HG03354 (cell line): ENCODE results near the gene MLANA.

Experiments
- ATAC-seq: cut with Tn5 transposase; IDR thresholded peaks from one replicate; pipeline ENCODE4 v1.9.1; 2021; ENCODE audit warnings: mild to moderate bottlenecking; ENCODE audit not compliant: unreplicated experiment, poor library complexity, severe bottlenecking

The MLANA gene, protein sequence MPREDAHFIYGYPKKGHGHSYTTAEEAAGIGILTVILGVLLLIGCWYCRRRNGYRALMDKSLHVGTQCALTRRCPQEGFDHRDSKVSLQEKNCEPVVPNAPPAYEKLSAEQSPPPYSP

DNA sequence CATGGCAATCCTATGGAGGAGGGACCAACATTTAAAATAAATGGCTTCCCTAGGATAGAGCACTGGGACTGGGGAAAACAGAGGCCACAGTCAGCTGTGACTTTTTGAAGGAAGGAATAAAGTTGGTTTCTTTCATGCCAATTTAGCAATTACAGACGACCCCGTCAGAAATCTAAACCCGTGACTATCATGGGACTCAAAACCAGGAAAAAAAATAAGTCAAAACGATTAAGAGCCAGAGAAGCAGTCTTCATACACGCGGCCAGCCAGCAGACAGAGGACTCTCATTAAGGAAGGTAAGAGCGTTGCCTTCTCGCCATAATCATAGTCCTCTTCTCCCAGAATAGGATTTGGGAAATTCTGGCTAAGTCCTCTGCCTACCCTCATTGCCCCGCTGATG is at the start of gene MLANA:
Gene MLANA, plus strand, starts transcription at position 249 of the 400 bp plus-strand sequence. CDS start 1,586 bp downstream, outside the sequence.
- no peak for ATAC-seq

DNA sequence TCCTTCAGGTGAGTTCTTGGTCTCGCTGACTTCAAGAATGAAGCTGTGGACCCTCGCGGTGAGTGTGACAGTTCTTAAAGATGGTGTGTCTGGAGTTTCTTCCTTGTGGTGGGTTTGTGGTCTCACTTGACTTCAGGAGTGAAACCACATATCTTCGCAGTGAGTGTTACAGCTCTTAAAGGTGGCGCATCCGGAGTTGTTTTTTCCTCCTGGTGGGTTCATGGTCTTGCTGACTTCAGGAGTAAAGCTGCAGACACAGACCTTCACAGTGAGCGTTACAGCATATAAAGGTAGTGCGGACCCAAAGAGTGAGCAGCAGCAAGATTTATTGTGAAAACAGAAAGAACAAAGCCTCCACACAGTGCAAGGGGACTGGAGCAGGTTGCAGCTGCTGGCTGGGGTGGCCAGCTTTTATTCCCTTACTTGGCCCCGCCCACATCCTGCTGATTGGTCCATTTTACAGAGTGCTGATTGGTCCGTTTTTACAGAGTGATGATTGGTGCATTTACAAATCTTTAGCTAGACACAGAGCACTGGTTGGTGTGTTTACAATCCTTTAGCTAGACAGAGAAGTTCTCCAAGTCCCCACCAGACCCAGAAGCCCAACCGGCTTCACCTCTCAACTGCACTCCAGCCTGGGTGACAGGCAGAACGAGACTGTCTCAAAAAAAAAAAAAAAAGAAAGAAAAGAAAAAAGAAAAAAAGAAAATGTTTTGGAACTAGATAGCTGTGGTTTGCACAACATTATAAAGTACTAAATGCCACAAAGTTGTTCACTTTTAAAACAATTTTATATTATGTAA is 48.7 kb upstream of the MLANA start:
- ATAC-seq: no peak

DNA sequence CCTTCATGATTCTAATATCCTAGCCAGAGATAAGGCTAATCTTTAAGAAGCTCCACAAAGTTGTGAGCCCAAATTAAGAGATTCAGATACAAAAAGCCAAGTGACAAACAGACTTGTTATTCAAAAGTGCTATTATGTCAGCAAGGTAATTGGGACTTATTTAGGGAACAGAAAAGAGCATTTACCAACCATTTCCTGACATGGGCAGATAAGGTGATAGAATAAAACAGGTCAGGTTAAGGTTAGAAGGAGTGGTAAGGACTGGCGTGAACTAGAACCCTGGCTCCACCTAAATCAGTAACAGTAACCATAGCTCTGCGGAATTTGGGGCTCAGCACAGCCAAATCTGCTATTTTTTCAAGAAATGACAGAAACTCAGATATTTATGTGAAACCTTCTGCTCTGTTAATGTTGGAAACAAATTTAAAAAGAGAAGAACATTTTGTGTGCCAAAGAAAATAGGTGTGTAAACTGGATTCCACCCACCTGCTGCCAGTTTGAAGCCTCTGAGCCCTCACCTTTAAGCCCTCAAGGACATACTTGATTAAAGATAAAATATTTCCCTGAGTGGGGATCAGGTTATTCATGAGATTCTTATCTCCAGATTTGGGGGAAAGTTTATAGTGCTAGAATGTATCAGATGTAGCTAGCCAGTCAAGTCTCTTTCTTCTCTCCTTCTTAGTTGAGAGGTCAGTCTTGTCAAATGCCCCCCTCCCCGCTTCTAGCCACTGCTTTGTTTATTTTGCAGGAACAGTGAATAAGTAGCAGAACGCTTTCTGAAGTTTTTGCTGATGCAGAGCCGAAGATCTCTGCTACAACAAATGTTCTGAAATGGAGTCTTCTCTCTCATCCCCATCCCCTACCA is 47.5 kb upstream of the MLANA start:
- no peak for ATAC-seq

DNA sequence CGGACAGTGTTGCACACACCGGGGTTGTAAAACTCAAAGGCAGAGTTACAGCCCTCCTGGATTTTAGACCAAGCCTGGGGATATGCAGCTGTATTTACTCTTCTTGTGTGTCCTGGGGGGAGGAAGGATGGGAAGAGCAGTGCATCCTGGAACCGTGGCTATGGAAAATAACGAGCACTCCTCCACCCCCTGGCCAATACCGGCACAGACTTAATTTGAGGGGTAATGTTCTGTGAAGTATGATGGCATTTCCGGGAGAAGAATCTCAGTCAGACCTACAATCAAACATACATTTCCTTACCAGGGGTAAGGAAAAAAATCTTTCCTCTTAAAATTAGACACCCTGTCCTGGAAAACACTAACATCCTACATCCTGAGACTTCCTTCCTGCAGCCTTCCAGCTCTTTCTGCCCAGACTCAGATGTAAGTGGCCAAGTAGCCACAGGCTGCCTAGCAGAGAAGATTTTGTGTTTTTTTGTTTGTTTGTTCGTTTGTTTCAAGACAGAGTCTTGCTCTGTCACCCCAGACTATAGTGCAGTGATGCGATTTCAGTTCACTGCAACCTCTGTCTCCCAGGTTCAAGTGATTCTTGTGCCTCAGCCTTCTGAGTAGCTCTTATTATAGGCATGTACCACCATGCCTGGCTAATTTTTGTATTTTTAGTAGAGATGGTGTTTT is 46.8 kb upstream of the MLANA start:
- no peak for ATAC-seq

DNA sequence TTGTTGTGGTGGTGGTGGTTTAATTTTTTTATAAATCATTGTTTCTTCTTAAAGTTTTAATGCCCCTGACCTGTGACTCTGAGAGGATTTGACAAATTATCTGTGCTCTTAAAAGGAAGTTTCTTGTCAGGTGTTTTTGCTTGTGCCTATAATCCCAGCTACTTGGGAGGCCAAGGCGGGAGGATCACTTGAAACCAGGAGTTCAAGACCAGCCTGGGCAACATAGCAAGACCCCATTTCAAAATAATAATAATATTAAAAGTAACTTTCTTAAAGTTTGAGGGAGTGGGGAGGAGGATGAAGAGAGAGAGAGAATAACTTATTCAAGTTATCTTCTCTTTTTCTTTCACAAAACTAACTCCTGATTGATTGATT is 45.5 kb upstream of the MLANA start:
- no peak for ATAC-seq

DNA sequence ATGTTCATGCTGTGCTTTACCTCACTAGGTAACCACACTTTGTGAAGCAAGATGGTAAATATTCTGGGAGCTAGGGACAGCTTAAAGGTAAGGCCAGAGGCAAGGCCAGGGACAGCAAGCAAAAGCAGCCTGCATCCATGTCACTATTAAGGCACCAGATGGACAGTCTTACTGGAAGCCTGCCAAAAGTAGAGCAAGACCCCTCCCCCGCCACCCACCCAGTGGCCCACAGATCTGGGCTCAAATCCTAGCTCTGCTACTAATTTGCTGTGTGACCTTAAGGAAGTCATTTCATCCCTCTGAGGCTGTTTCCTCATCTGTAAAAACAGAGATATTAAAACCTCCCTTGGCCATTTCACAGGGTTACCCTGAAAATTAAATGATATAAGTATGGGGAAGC is 44.6 kb upstream of the MLANA start:
- no peak for ATAC-seq

DNA sequence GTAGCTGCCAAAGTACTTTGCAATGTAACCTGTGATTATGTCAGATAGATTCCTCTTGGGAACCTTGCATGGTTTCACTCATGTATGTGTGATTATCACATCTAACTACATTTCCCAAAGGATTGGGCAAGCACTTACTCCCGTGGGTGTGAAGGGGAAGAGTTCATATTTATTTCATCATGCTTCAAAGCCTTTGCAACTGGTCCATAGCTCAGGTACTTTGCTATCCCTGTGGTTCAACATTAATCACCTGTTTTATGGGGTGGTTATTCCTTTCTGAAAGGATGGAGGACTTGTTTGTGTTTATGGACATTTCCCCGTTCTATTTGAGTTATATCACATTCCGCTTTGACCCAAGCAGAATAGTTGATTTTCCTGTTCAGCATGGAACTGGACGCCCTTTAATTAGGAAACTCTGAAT is 44.2 kb upstream of the MLANA start:
- no peak for ATAC-seq

DNA sequence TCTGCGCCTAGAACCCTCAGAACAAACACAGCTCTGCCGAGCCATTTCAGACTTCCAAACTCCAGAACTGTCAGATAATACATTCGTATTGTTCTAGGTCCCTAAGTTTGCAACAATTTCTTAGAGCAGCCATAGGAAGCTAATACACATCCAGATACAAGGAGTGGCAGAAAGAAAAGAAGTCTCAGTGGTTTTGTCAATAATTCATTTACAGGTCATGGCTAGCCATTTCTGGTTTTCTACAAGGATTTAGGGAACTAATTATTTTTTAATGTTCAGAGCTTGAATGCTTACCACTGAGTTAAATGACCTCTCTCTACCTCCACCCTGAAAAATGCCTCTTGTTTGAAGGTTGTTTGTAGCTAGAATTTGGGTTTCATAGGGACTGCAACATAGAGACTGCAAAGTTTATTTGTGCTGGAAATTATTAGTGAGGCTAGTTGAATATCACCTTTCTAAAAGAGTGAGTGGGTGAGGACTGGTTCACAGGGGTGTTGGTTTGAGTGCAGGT is 42.3 kb upstream of the MLANA start:
- peak; percentile 33 for ATAC-seq

DNA sequence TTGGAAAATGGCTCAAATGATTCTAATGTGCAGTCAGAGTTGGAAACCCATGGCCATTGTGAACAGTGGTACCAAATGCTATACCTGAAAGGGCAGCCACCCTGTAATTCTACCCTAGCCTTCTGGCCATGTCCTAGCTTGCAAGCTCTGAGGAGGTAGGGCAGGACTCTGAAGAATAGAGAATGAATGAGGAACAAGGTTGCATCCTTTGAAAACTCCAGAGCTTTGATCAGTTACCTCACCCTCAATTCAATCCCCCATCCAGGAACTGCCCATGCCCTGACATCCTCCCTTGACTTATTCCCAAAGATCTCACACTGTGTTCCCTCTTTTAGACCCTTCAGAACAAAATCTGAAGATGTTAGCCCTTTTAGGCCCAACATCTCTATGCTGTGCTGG is 40.0 kb upstream of the MLANA start:
- ATAC-seq: no peak

DNA sequence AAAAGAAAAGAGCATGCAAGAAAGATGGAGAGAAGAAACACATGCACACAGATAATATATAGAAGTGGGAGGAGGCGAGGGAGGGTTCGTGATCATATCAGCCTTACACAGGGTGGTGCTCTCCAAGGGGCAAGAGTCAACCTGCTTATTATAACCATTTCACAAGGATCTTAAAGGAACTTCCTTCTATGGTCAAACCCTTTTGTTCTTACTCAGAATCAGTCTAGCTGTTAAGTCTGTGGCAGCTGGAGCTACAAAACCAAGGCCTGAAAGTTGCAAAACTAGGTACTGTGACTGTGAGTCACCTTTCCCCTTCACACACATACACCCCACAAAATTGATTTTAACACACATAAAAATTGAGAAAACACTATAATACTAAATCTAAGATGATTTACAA is 39.2 kb upstream of the MLANA start:
- peak; percentile 89 for ATAC-seq

DNA sequence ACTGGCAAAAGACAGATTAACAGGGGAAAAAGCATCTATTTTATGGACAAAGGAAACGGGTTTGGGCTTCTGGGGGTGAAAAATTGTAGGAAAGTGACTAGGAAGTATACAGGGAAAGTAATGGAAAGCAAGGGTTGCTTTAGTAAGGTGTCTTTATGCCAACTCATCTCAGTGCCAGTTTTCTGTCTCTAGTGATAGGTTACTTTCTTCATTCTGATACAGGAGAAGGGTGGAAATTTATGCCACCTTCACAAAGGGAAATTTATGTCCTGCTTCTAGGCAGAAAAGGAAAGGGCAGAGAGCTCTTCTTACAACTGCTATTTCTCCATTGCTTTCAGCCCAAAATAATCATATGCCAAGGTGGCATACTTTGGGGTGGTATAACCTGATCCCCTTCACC is 37.7 kb upstream of the MLANA start:
- no peak for ATAC-seq

DNA sequence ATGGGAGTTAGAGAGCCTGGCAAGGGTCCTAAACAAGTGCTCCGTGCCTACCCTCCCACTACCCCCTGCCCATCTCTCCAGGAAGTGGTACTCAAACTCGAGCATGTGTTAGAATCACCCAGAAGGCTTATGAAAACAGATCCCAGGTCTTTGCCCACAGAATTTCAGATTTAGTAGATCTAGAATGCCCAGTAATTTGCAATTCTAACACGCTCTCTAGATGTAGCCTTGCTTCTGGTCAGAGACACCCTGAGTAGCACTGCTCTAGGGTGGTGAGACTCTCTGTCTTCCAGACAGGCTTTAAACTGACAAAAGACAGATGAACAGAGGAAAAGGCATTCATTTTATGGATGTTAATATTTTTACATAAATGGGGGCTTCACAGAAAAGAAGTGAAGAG is 37.1 kb upstream of the MLANA start:
- no peak for ATAC-seq

DNA sequence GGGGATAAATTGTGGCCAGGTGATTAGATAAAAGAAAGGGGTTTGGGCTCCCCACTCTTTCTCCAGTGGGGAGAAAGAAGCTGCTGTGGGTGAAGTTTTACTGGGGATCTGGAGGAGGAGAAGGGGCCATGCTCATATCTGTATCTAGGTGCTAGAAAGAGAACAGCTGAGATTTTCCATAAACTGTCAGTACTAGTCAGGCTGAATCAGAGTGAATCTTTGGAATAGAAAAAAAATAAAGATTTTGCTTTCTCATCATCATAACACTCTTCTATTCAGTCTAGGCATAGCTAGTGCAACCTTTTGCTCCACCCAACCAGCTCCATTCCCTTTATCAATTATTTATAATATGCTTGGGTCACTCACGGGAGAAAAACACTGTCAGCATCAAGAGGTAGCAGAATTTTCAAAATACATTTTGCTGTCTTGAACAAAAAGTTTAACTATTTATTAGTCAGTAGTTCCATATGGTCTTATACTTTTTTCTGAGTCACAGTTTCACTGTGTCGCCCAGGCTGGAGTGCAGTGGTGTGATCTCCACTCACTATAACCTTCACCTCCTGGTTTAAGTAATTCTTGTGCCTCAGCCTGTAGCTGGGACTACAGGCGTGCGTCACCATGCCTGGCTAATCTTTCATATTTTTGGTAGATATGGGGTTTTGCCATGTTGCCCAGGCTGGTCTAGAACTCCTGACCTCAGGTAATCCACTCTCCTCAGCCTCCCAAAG is 36.5 kb upstream of the MLANA start:
- no peak for ATAC-seq

DNA sequence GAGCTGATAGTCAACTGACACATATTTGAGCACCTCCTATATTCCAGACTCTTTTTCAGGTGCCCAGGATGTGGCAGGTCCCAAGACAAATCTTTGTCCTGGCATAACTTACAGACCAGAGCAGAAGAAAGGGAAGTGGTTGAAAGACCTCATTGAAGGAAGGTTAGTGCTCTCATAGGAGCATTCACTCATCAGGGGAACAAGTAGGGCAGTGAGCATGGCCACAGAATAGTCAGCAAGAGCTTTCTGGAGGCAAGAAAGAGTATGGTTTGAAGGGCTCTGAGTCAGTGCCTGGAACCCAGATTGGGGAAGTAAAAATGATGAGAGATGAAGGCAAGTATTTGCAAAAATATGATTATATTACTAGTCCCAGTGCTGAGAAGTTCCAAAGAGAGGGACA is 32.8 kb upstream of the MLANA start:
- no peak for ATAC-seq

DNA sequence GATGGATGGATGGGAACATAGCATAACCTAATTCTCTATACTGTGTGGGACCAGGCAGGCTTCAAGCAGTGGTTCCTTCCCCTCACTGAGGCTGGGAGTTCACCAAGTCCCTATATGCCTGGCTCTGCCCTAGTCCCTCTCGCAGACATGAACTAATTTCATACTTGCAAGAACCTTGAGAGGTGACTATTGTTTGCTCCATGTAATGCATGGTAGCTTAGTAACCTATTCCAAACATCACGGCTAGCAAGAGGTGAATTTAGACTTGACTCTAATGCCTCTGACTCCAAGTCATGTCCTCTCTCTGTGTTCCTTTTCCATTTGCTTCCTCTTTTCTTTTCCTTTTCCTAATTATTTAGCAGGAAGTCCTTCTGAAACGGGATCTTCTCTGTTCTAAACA is 31.9 kb upstream of the MLANA start:
- ATAC-seq: no peak

DNA sequence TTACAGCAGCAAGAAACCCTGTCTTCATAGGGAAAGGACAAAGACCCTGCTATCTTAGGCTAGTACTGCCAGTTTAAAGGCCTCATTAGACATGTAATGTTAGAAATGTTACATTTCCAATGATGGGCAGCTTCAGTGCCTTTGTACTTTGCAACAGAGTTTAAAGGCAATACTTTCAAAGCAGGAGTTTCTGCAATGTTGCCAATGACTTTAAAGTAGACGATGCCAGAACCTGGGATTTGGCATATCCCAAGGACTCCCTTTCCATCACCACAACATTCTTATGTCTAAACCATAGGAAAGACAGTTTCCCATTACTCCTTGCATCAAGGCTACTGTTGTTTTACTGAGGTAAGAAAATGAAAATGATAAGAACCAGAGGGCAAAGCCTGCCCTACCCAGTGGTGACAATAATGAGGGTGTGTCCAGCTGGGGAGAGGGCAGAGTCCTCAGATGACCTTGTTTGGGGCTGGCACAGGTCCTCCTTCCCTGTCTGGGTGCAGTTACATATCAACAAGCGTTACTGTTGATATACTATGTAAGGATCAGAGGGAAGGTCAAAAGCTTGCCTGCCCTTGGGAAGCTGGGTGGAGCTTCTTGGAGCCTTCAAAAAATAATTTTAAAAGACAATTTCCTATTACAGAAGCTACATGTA is 27.5 kb upstream of the MLANA start:
- no peak for ATAC-seq

DNA sequence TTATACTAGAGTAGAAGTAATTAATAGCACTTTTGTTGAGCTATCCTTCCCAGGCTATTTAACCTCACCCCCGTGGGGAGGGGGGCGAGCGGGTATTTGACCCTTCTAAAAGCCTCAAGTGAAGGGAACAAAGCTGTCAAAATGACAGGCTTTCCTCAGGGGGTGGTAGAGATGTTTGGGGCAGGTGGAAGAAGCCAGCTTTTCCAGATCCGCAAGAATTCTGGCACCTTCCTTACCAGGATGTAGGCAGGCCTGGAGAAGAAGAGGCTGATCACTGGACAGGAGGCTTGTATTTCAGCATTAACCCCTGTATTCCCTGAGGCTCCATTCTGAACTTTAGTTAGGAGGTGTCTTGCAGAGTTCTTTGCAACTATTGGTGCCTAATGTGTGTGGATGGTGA is 26.2 kb upstream of the MLANA start:
- ATAC-seq: no peak

DNA sequence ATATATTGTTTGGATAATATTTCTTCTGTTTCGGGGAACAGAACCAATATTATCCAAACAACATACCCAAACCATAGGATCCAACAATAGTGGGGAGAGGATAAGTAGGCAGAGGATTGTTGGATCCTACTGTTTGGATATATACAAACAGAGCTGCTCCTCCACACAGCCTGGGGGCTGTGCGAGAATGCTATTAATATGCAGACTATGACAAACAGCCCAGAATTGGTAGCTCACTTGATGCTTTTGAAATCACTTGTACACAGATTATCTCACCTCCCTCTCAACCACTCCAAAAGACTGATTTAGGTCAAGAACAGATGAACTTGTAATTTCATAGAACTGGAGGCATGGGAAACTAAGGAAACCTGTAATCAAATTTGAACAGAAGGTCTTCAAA is 24.4 kb upstream of the MLANA start:
- no peak for ATAC-seq

DNA sequence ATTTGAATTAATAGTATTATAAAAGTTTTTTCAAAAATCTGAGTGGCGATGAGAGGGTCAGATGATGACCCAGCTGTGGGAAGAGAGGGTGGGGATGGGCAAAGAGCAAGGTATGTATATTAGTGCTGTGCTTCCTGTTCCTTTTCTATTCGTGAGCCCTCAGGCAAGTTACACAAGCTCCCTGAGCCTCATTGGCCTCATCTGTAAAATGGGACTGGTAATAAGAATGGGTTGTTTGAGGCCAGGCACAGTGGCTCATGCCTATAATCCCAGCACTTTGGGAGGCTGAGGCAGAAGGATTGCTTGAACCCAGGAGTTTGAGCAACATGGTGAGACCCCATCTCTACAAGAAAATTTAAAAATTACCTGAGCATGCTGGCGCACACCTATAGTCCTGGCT is 24.0 kb upstream of the MLANA start:
- ATAC-seq: no peak
